GM18507 (cell line): ENCODE data around the gene TMEM143.
A peak's percentile ranks its signal among the peaks of the same experiment; 100 is the strongest.

ENCODE experiments used
- DNase-seq: peaks from one replicate; pipeline ENCODE4 v3.0.0; 2011; ENCODE audit warnings: low read depth; ENCODE audit not compliant: insufficient read length; ENCODE audit errors: extremely low spot score
- FAIRE-seq: peaks from 2 replicates; lab custom pipeline; 2011; peaks lifted over from hg19 to GRCh38; lab: Jason Lieb, UNC

Gene TMEM143

GRCh38 chr19:48362716-48363499 is 832 bp downstream of the TMEM143 start:
- FAIRE-seq (peak; percentile 97), DNase-seq (peak; percentile 79)

GRCh38 chr19:48361912-48362311 is 1.8 kb downstream of the TMEM143 start:
- FAIRE-seq (no peak), DNase-seq (no peak)

GRCh38 chr19:48359123-48359522 is 4.6 kb downstream of the TMEM143 start:
- DNase-seq (no peak), FAIRE-seq (no peak)

- DNase-seq (no peak), FAIRE-seq (no peak)
Measured at GRCh38 chr19:48355365-48355954, 8.3 kb downstream of the TMEM143 start.

- DNase-seq, result no peak
- FAIRE-seq, result no peak
Measured at GRCh38 chr19:48354332-48354992, 9.3 kb downstream of the TMEM143 start.

- DNase-seq, result no peak
- FAIRE-seq, result no peak
Measured at GRCh38 chr19:48353677-48354076, 10.1 kb downstream of the TMEM143 start.

- peak; percentile 64 for FAIRE-seq
- DNase-seq, result peak; percentile 57
Measured at GRCh38 chr19:48351341-48351752, 12.4 kb downstream of the TMEM143 start.

- no peak for DNase-seq
- FAIRE-seq, result no peak
Measured at GRCh38 chr19:48350856-48351255, 12.9 kb downstream of the TMEM143 start.

GRCh38 chr19:48348737-48349136 is 15.0 kb downstream of the TMEM143 start:
- FAIRE-seq (no peak), DNase-seq (no peak)

- FAIRE-seq (no peak), DNase-seq (no peak)
Measured at GRCh38 chr19:48348045-48348444, 15.7 kb downstream of the TMEM143 start.

GRCh38 chr19:48346191-48346590 is 17.5 kb downstream of the TMEM143 start:
- no peak for DNase-seq
- FAIRE-seq, result no peak

GRCh38 chr19:48344892-48345291 is 18.8 kb downstream of the TMEM143 start:
- no peak for DNase-seq
- FAIRE-seq, result no peak

GRCh38 chr19:48342841-48343540 is 20.7 kb downstream of the TMEM143 start:
- no peak for DNase-seq

GRCh38 chr19:48342414-48342738 is 21.4 kb downstream of the TMEM143 start:
- FAIRE-seq (no peak), DNase-seq (no peak)

More at GRCh38 chr19:48342841-48343540, 20.7 kb downstream of the TMEM143 start:
- no peak for FAIRE-seq

- FAIRE-seq (no peak), DNase-seq (no peak)
Measured at GRCh38 chr19:48341515-48342413, 22.0 kb downstream of the TMEM143 start.

GRCh38 chr19:48340995-48341394 is 22.7 kb downstream of the TMEM143 start:
- no peak for DNase-seq

GRCh38 chr19:48338802-48339503 is 24.8 kb downstream of the TMEM143 start:
- FAIRE-seq (no peak), DNase-seq (no peak)

More at GRCh38 chr19:48340995-48341394, 22.7 kb downstream of the TMEM143 start:
- no peak for FAIRE-seq

- DNase-seq (no peak), FAIRE-seq (no peak)
Measured at GRCh38 chr19:48338253-48338755, 25.4 kb downstream of the TMEM143 start.
